Measurements from ENCODE around the gene TEX55. TPM values are rescaled to one million over a fixed set of nuclear protein-coding genes. Genes with fewer than 3 reads are reported as not detected.

The TEX55 gene
- total RNA-seq, 2 donors from 2014 or later, result not detected

DNA sequence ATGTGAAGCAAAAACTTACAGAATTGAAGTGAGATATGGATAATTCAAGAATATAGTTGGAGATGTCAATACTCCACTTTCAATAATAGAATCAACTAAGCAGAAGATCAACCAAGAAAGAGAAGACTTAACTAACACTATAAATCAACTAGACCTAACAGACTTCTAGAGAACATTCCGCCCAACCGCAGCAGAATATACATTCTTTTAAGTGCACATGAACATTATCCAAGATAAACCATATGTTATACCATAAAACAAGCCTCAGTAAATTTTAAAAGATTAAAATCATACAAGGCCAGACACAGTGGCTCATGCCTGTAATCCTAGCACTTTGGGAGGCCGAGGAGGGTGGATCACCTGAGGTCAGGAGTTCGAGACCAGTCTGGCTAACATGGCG, 5.5 kb upstream of the TEX55 start:
- H3K4me3 ChIP-seq, result no peak overlapping the region
- no peaks in the 10 kb centered on the region for H3K27me3 ChIP-seq
- TF ChIP-seq, protein P1, sequence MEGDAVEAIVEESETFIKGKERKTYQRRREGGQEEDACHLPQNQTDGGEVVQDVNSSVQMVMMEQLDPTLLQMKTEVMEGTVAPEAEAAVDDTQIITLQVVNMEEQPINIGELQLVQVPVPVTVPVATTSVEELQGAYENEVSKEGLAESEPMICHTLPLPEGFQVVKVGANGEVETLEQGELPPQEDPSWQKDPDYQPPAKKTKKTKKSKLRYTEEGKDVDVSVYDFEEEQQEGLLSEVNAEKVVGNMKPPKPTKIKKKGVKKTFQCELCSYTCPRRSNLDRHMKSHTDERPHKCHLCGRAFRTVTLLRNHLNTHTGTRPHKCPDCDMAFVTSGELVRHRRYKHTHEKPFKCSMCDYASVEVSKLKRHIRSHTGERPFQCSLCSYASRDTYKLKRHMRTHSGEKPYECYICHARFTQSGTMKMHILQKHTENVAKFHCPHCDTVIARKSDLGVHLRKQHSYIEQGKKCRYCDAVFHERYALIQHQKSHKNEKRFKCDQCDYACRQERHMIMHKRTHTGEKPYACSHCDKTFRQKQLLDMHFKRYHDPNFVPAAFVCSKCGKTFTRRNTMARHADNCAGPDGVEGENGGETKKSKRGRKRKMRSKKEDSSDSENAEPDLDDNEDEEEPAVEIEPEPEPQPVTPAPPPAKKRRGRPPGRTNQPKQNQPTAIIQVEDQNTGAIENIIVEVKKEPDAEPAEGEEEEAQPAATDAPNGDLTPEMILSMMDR (IDR thresholded peaks at IDR 0.05), result no peak
- no peaks in the 10 kb centered on the region for H3K9me3 ChIP-seq
- no peak overlapping the region for H3K27ac ChIP-seq
- no peaks in the 10 kb centered on the region for H3K36me3 ChIP-seq
- H3K4me1 ChIP-seq, result no peaks in the 10 kb centered on the region
- no peak for DNase-seq (ENCODE audit: low spot score)

DNA sequence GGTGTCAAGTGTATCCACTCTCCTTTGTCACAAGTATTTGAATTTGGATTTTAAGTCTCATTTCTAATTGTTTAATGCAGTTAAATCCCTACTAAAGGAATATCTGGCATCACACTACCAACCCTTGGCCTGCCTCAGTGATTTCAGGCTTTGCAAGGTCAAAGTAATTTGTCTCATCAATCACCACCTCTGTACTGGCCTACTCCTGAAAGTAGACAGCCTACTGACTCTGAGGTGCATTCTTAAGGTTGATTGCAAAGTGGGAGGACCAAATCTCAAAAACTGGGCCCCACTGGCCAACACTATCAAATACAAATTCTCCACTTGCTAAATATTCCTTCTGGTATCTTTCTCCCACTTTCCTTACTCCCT, 851 bp upstream of the TEX55 start:
- Histone ChIP-seq H3K27me3 (no peaks in the 10 kb centered on the region), H3K9me3 (no peaks in the 10 kb centered on the region), H3K4me3 (no peak overlapping the region), H3K4me1 (no peaks in the 10 kb centered on the region), H3K27ac (no peak overlapping the region), H3K36me3 (no peaks in the 10 kb centered on the region)
- DNase-seq (ENCODE audit: low spot score), result no peak
- TF ChIP-seq, protein P1 (IDR thresholded peaks at IDR 0.05), result no peak

DNA sequence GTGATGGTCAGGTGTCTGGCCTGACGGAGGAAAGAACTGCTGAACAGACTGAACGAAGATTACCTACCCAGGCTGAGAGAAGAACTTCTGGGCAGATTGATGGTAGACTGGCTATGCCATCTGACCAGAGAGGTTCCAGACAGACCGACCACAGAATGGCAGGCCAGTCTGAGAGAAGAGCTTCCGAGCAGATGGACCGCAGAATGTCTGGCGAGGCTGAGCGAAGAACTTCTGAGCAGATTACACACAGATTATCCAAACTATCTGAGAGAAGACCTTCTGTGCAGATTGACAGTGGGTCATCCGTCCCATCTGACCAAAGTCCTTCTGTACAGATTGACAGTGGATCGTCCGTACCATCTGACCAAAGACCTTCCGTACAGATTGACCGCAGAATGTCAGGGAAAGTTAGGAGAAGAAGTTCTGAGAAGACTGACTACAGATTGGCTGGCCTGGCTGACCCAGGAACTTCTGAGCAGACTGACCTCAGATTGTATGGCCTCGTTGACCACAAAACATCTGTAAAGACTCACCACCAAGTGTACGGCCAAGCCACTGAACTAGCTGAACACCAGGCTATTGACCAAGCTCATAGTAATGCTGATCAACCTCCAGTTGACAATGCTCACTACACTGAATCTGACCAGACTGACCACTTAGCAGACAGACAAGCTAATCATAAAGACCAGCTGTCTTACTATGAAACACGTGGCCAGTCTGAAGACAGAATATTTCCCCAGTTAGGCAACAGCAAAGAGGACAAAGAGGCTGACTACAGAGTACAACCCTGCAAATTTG, 812 bp downstream of the TEX55 start:
- H3K36me3 ChIP-seq, result no peaks in the 10 kb centered on the region
- TF ChIP-seq, protein P1 (IDR thresholded peaks at IDR 0.05), result no peak
- H3K4me1 ChIP-seq, result no peaks in the 10 kb centered on the region
- no peak overlapping the region for H3K4me3 ChIP-seq
- H3K27ac ChIP-seq, result no peak overlapping the region
- no peaks in the 10 kb centered on the region for H3K9me3 ChIP-seq
- no peak for DNase-seq (ENCODE audit: low spot score)
- H3K27me3 ChIP-seq, result no peaks in the 10 kb centered on the region

DNA sequence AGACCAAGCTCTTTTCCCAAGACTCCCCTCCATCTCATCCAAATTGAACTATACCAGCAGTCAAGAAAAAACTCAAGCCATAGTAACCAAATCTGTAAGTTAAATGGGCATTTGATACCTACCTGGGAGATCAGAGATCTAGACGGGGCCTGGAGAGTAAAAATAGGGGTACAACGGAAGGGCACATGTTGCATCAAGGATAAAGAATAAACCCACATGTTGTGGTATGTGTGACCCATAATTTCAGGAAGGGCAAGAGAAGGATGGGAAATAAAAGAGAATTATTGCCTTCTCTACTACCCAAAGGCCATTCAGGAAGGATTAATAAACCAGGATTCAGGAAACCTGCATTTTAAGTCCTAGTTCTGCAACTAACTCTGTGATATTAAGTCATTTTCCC, 1.5 kb downstream of the TEX55 start:
- no peaks in the 10 kb centered on the region for H3K9me3 ChIP-seq
- H3K27ac ChIP-seq, result no peak overlapping the region
- TF ChIP-seq, protein P1 (IDR thresholded peaks at IDR 0.05), result no peak
- no peak for DNase-seq (ENCODE audit: low spot score)
- no peak overlapping the region for H3K4me3 ChIP-seq
- H3K27me3 ChIP-seq, result no peaks in the 10 kb centered on the region
- no peaks in the 10 kb centered on the region for H3K4me1 ChIP-seq
- H3K36me3 ChIP-seq, result no peaks in the 10 kb centered on the region

DNA sequence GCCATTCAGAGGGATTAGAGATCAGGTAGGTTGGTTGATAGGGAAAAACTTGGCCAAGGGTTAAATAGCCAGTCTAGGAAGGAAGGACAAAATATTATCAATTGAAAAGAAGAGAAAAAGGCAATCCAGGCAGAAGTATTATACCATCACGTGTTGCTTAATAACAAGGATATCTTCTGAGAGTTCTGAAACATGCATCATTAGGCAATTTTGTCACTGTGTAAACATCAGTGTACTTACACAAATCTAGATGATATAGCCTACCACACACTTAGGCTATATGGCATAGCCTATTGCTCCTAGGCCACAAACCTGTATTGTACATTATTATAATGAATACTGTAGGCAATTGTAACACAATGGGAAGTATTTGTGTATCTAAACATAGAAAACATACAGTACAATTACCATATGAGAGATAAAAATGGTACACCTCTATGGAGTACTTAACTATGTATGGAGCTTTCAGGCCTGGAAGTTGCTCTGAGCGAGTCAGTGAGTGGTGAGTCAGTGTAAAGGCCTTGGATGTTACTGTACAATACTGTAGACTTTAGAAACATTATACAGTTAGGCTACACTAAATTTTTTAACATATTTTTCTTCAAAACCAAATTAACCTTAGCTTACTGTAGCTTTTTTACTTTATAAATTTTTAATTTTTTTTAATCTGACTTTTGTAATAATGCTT, 2.7 kb downstream of the TEX55 start:
- TF ChIP-seq, protein P1 (IDR thresholded peaks at IDR 0.05), result no peak
- H3K27ac ChIP-seq, result no peak overlapping the region
- no peak for DNase-seq (ENCODE audit: low spot score)
- peaks cover 0 to 8% of the 10 kb centered on the region in 2 donors for H3K9me3 ChIP-seq
- no peaks in the 10 kb centered on the region for H3K36me3 ChIP-seq
- H3K4me1 ChIP-seq, result no peaks in the 10 kb centered on the region
- no peaks in the 10 kb centered on the region for H3K27me3 ChIP-seq
- H3K4me3 ChIP-seq, result no peak overlapping the region

All from right atrium auricular region (tissue), 2 donors.